GM20000 (cell line): Measurements from ENCODE around the gene IFFO2.

Experiments used
- DNase-seq: peaks from one replicate; pipeline ENCODE4 v3.0.0; 2012; ENCODE audit warnings: low spot score
- TF ChIP-seq, protein P1 (sequence below): IDR thresholded peaks from 2 replicates; pipeline ENCODE4 v1.5.1; 2012; ENCODE audit warnings: mild to moderate bottlenecking, control low read depth; ENCODE audit errors: extremely low read depth, missing control alignments

IFFO2 gene

DNA sequence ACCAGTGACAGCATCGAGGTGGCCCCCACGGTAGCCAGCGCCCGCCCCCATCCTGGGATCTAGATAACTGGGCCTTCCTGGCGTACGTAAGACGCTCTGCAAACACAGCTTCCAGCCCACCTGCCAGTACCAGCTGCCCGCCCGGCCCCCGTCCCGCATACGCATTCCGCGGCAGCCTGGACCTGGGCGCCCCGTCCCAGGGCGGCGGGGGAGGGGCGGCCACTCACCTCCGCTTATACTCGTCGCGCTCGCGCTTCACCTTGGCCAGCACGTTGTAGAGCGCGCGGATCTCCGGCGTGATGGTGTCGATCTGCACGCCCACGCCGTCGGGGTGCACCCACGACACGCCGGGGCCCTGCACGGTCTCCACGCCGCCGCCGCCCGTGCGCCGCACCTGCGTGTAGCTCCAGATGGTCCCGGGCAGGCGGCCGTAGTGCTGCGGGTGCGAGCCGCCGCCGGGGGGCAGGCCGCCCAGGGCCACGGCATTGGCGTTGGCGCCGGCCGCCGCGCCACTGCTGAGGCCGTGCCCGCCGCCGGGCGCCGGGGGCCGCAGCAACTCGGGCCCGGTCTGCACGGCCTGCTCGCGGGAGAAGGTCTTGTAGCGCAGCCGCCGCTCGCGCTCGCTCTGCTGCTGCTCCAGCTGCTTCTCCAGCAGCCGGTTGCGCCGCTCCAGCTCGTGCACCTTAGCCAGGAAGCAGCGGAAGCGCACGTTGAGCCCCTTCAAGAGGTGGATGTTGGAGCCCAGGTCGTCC lies 859 bp downstream of the IFFO2 start:
- peak; percentile 64 for DNase-seq
- TF ChIP-seq, protein P1, sequence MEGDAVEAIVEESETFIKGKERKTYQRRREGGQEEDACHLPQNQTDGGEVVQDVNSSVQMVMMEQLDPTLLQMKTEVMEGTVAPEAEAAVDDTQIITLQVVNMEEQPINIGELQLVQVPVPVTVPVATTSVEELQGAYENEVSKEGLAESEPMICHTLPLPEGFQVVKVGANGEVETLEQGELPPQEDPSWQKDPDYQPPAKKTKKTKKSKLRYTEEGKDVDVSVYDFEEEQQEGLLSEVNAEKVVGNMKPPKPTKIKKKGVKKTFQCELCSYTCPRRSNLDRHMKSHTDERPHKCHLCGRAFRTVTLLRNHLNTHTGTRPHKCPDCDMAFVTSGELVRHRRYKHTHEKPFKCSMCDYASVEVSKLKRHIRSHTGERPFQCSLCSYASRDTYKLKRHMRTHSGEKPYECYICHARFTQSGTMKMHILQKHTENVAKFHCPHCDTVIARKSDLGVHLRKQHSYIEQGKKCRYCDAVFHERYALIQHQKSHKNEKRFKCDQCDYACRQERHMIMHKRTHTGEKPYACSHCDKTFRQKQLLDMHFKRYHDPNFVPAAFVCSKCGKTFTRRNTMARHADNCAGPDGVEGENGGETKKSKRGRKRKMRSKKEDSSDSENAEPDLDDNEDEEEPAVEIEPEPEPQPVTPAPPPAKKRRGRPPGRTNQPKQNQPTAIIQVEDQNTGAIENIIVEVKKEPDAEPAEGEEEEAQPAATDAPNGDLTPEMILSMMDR, result peak; percentile 26

DNA sequence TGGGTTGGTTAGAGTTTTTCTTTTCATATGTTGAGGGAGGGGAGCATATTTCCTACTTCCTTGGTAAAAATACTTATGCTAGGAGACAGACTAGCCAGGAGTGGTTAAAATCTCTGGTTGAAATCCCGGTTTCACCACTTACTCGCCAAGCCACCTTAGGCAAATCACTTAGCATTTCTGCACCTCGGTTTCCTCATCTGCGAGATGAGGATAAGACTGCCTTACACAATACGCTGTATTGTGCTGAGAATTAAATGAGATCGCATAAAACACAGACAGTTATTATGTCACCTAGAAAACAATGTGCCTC lies 1.4 kb downstream of the IFFO2 start:
- TF ChIP-seq, protein P1, result no peak

DNA sequence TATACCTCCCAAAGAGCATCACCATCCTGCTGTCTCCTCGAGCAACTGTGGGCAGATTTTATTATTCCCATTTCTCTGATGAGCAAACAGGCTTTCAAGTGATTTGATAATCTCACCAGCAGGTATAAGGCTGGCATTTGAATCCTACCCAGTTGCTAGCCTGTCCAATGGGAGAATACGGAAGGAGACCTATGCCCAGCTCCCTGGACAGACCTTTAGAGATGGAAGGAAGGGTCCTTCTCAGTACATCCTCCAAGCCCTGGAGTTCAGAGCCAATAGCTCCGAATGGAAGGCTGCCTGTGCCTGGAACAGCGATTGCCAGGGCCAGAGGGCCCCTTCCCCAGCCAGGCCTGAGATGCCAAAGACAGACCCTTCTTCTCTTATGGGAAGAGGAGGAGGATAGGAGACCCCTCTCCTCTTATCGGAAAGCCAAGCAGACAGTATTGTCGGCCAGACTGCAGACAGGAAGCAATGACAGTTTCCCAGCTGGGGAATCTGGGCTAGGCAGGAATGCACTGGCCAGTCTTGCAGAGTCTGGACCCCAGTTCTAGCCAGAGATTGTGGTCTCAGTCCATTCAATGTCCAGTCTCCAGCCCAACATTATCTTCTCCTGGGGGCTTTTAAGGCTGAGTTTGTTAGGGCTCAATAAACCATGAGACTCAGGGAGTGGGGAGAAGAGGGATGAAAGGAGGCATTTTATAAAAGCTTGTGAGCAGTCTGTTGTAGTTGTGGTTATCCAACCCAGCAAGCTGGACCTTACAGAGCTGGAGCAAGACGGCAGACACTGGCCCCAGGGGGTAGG lies 2.0 kb downstream of the IFFO2 start:
- TF ChIP-seq, protein P1, result no peak
- no peak for DNase-seq

More for the DNA sequence above, 1.4 kb downstream of the IFFO2 start:
- DNase-seq, result no peak

DNA sequence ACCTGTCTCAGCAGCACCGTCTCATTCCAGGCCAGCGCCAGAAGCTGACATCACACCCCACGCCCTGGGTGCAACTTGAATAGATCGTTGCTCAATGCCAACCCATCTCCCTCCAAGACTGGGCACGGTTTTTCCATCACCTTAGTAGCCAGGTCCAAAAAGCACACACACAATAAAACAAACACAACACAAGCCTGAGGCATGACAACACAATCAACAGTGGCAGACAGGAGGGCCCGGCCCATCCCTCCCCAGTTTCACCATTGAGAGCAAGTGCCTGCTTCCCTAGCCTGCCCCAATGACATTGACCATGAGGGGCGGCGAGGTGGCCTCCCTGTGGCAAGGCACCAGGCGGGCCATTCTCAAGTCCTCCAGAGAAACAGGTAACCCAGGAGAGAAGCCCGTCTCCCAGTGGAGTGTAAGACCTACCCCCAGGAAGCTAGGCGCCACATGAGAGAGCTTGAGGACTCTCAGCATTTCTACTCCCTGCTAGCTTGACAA lies 2.7 kb downstream of the IFFO2 start:
- TF ChIP-seq, protein P1, result no peak
- DNase-seq, result no peak

DNA sequence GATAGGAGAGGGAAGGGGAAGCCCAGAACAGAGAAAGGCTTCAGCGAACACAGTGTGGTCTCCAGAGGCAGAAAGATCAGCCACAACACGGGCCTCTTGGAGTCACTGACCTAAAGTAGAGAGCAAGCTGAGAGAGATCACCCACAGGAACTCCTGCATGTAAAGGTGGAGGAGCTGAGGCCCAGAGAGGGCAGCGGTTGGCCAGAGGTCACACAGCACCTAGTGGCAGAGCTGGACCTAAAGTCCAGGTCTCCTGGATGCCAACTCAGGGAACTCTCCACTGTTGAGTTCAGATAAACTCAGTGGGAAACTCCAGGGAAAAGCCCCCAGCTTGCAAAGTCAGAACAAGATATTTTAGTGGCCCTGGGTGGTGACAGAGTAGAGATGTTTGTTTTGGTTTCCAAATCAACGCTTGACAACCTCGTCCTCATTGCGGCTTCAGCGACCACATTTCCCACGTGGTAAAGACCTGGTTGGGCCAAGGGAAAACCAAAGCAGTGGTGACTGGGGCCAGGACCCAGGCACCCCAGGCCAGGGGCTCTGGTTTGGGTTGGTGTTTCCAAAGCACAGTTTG lies 4.6 kb downstream of the IFFO2 start:
- DNase-seq, result peak; percentile 87

DNA sequence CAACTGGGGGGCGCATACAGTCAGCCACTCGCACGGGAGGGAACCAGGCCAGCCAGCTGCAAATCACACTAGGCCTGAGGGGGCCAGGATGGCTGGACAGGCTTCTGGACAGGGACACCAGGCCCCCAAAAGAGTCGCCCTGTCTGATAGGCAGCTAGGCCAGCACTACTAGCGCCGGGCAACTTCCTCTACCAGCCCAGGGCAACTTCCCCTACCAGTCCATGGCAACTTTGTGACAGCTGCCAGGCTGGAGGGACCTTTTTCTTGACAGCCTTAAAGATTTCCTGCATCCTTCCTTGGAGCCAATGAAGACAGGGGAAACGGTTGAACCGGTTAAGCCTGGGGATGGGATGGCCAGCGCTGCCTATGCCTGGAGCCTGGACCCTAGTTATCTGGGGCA lies 5.1 kb downstream of the IFFO2 start:
- no peak for DNase-seq
- TF ChIP-seq, protein P1, result no peak

More for the DNA sequence above, 4.6 kb downstream of the IFFO2 start:
- TF ChIP-seq, protein P1, result no peak
